Measurements from ENCODE around the gene SLFN11. TPM values are rescaled to one million over a fixed set of nuclear protein-coding genes. Genes with fewer than 3 reads are reported as not detected.

Gene SLFN11
- total RNA-seq, 1 experiment from 2014 or later: 0.90 TPM

- no CpG with 5 or more reads among the region's 2 CpGs for WGBS (ENCODE audit: extremely low coverage, insufficient read length, low lambda C conversion rate)
- Histone ChIP-seq H3K27me3 (ENCODE audit: insufficient read depth, low read length) (no peaks in the 10 kb centered on the region), H4K8ac (replicated peaks; ENCODE audit: insufficient read length, low read depth, low read length) (no peak overlapping the region), H3K18ac (ENCODE audit: insufficient read length, low read depth, low read length) (no peak overlapping the region), H4K20me1 (ENCODE audit: control insufficient read depth, insufficient read depth, insufficient read length) (no peaks in the 10 kb centered on the region), H2BK120ac (ENCODE audit: low read depth, low read length, poor library complexity, severe bottlenecking) (no peak overlapping the region), H3K14ac (ENCODE audit: insufficient read depth, low read length) (no peak overlapping the region), H3K4me2 (ENCODE audit: insufficient read depth, insufficient read length, low read length) (no peak overlapping the region), H2AK5ac (ENCODE audit: insufficient read length, low read length) (no peak overlapping the region), H2AFZ (ENCODE audit: low read length) (no peak overlapping the region), H3K79me1 (ENCODE audit: insufficient read depth, low read depth, low read length, poor library complexity, severe bottlenecking) (no peaks in the 10 kb centered on the region), H3K56ac (ENCODE audit: insufficient read length, low read depth, low read length) (no peak overlapping the region), H2BK12ac (ENCODE audit: insufficient read length, low read depth, low read length) (no peak overlapping the region), H2BK20ac (ENCODE audit: low read depth, low read length, poor library complexity, severe bottlenecking) (no peak overlapping the region), H3T11ph (ENCODE audit: low read length) (no peak overlapping the region), H3K79me2 (ENCODE audit: insufficient read depth, low read length) (no peaks in the 10 kb centered on the region), H3K23ac (ENCODE audit: insufficient read length, low read depth, low read length) (no peak overlapping the region), H3K4ac (ENCODE audit: low read depth, low read length) (no peak overlapping the region), H4K91ac (ENCODE audit: insufficient read length, low read depth, low read length) (no peak overlapping the region), H3K9ac (ENCODE audit: extremely low read depth, insufficient read length, low read length) (no peak overlapping the region), H4K5ac (ENCODE audit: insufficient read length, low read depth, low read length) (no peak overlapping the region), H3K27ac (ENCODE audit: insufficient read length, low read depth, low read length) (no peak overlapping the region), H3K9me3 (ENCODE audit: control insufficient read depth, low read depth, low read length) (peaks cover 5% of the 10 kb centered on the region), H2BK5ac (ENCODE audit: insufficient read length, low read length) (no peak overlapping the region), H3K23me2 (ENCODE audit: insufficient read length, low read depth, low read length, poor library complexity, severe bottlenecking) (no peaks in the 10 kb centered on the region), H3K4me1 (ENCODE audit: insufficient read depth, low read length) (no peaks in the 10 kb centered on the region), H2BK15ac (ENCODE audit: low read depth, low read length) (no peak overlapping the region)
- Mint-ChIP-seq H3K9me3 (peaks cover 7 to 14% of the 10 kb centered on the region in 2 experiments), H3K27ac (no peak overlapping the region), H3K36me3 (ENCODE audit: insufficient read depth in 1 of 3, low read depth in 3 of 3) (peaks cover 5 to 8% (median 8%) of the 10 kb centered on the region in 3 experiments), H3K4me3 (no peak overlapping the region), H3K4me1 (peaks cover 3% of the 10 kb centered on the region in 2 experiments; a peak in 3 of 4 replicates), H3K27me3 (ENCODE audit: low read depth) (peaks cover 4% of the 10 kb centered on the region)
- TF ChIP-seq CTCF (conservative IDR thresholded peaks at IDR 0.05): no peak
- no peak for DNase-seq
These were observed 17.2 kb upstream of the SLFN11 start for GRCh38 chr17:35390663-35391062.

Data from H9 (cell line).